DOHH2 (cell line): ENCODE measurements around the gene HHAT.

ENCODE experiments used
- EZH2phosphoT487 ChIP-seq: fragments of 200-600 bp; sonication (generic); IDR thresholded peaks from 2 replicates; pipeline ENCODE4 v1.6.1; 2017; ENCODE audit warnings: borderline replicate concordance, mild to moderate bottlenecking, antibody characterized with exemption, low read length, moderate library complexity, mixed read lengths
- TF ChIP-seq, protein P1 (sequence below): fragments of 200-600 bp; sonication (generic); IDR thresholded peaks from one replicate; pipeline ENCODE4 v1.5.1; 2014; ENCODE audit warnings: antibody characterized with exemption, mild to moderate bottlenecking, low read depth, low read length; ENCODE audit not compliant: poor library complexity, severe bottlenecking

DNA sequence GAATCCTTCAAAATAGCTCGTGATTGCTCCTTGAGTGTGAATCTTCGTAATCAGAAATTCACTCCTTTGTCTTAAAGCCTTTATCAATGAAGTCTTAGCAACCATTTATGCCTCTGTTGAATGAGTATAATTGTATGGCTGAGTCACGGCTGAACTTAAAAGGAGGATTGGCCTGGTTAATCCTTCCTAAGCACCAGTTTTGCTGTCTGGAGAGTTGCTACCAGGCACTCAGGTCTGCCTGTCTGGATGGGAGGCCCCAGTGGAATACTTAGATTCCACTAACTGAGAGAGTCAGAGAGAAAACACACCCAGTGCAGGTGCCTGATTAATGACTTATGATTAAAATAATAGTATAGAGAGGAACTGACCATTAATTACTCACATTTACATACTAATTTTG is 7.6 kb upstream of the HHAT start:
- TF ChIP-seq, protein P1, sequence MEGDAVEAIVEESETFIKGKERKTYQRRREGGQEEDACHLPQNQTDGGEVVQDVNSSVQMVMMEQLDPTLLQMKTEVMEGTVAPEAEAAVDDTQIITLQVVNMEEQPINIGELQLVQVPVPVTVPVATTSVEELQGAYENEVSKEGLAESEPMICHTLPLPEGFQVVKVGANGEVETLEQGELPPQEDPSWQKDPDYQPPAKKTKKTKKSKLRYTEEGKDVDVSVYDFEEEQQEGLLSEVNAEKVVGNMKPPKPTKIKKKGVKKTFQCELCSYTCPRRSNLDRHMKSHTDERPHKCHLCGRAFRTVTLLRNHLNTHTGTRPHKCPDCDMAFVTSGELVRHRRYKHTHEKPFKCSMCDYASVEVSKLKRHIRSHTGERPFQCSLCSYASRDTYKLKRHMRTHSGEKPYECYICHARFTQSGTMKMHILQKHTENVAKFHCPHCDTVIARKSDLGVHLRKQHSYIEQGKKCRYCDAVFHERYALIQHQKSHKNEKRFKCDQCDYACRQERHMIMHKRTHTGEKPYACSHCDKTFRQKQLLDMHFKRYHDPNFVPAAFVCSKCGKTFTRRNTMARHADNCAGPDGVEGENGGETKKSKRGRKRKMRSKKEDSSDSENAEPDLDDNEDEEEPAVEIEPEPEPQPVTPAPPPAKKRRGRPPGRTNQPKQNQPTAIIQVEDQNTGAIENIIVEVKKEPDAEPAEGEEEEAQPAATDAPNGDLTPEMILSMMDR, result no peak
- no peak for TF ChIP-seq EZH2phosphoT487
